GM12878 (cell line): Measurements from ENCODE around the gene THSD4. TPM values are rescaled to one million over a fixed set of nuclear protein-coding genes. Genes with fewer than 3 reads are reported as not detected.

Experiments used
- ATAC-seq: fragments of 200-7000 bp; cut with Tn5 transposase; 3 replicates; pipeline ENCODE4 v1.9.1; 2020; ENCODE audit warnings: mild to moderate bottlenecking, moderate library complexity
- BruUV-seq: library from RNA; stranded (reverse); fragments of 400-500 nt; replicated peaks from 2 replicates; lab custom pipeline; 2021; lab: Mats Ljungman, UMichigan
- CTCF ChIA-PET: fragments of 300-600 bp; sonication (Branson Sonifier 250); formaldehyde crosslinking; extraction: SDS; loops from one replicate; lab custom pipeline; 2021; ENCODE audit warnings: inconsistent platforms; lab: Yijun Ruan, JAX
- POLR2A ChIA-PET: fragments of 350-600 bp; formaldehyde crosslinking; extraction: SDS; loops from one replicate; lab custom pipeline; 2021; ENCODE audit warnings: inconsistent platforms; lab: Charles Lee
- RAD21 ChIA-PET: fragments of 300-600 bp; sonication (Branson Sonifier 250); formaldehyde crosslinking; loops from one replicate; lab custom pipeline; 2023; ENCODE audit warnings: antibody characterized with exemption; ENCODE audit not compliant: unreplicated experiment; lab: Charles Lee
- SMC1A ChIA-PET: fragments of 300-600 bp; sonication (Branson Sonifier 250); formaldehyde crosslinking; loops from one replicate; lab custom pipeline; 2023; ENCODE audit not compliant: unreplicated experiment, uncharacterized antibody; lab: Charles Lee
- DNase-seq: peaks from one replicate; pipeline ENCODE4 v3.0.0-alpha.2; 2011; ENCODE audit warnings: low read depth, low spot score
- FAIRE-seq: peaks from 3 replicates; lab custom pipeline; 2011; peaks lifted over from hg19 to GRCh38; lab: Jason Lieb, UNC
- H2AFZ ChIP-seq: 2 replicates; pipeline ENCODE4 v1.6.0; 2011; ENCODE audit warnings: low read depth, low read length, control low read depth; ENCODE audit not compliant: control insufficient read depth
- H3K27ac ChIP-seq: 2 replicates; pipeline ENCODE4 v1.5.1; 2011; ENCODE audit warnings: control low read depth; ENCODE audit not compliant: control insufficient read depth, insufficient read depth
- H3K27me3 ChIP-seq, 2 experiments: replicated peaks in 1 of 2; 2 replicates each; pipeline versions ENCODE4 v1.6.0 to v1.6.1; 2011; ENCODE audit warnings: low read length in 1 of 2; ENCODE audit not compliant: control insufficient read depth in 2 of 2, insufficient read depth in 2 of 2
- H3K36me3 ChIP-seq, 2 experiments: 2 replicates each; pipeline ENCODE4 v1.5.1; 2011; ENCODE audit warnings: low read length in 1 of 2; ENCODE audit not compliant: control insufficient read depth in 2 of 2, insufficient read depth in 2 of 2
- H3K4me1 ChIP-seq: 2 replicates; pipeline ENCODE4 v1.6.1; 2011; ENCODE audit warnings: mild to moderate bottlenecking, low read length, moderate library complexity, mixed read lengths; ENCODE audit not compliant: control insufficient read depth, insufficient read depth
- H3K4me2 ChIP-seq: 2 replicates; pipeline ENCODE4 v1.6.0; 2011; ENCODE audit warnings: control low read depth; ENCODE audit not compliant: control insufficient read depth, insufficient read depth
- H3K4me3 ChIP-seq: fragments of 200-600 bp; sonication (generic); 2 replicates; pipeline ENCODE4 v1.5.1; 2016
- H3K79me2 ChIP-seq: 2 replicates; pipeline ENCODE4 v1.6.0; 2011; ENCODE audit warnings: low read length; ENCODE audit not compliant: control insufficient read depth, insufficient read depth
- H3K9ac ChIP-seq: 2 replicates; pipeline ENCODE4 v1.8.0; 2011; ENCODE audit warnings: low read length, control low read depth, mixed read lengths; ENCODE audit not compliant: control insufficient read depth, insufficient read depth
- H3K9me3 ChIP-seq: replicated peaks from 3 replicates; pipeline ENCODE4 v1.5.1; 2011; ENCODE audit warnings: mild to moderate bottlenecking, low read length; ENCODE audit not compliant: control insufficient read depth, insufficient read depth
- H4K20me1 ChIP-seq: 2 replicates; pipeline ENCODE4 v1.6.0; 2011; ENCODE audit not compliant: control insufficient read depth, insufficient read depth
- ATF7 ChIP-seq: fragments of 450-650 bp; IDR thresholded peaks from 2 replicates; pipeline ENCODE4 v1.6.1; 2016; ENCODE audit warnings: low read depth, mild to moderate bottlenecking
- BMI1 ChIP-seq: fragments of 450-650 bp; IDR thresholded peaks from 2 replicates; pipeline ENCODE4 v1.6.1; 2016; ENCODE audit warnings: mild to moderate bottlenecking, moderate library complexity, borderline replicate concordance
- HDAC2 ChIP-seq: fragments of 200-600 bp; sonication (generic); IDR thresholded peaks from 2 replicates; pipeline ENCODE4 v1.6.1; 2017
- JUNB ChIP-seq: IDR thresholded peaks from 2 replicates; pipeline ENCODE4 v1.6.1; 2016; ENCODE audit warnings: antibody characterized with exemption, mild to moderate bottlenecking
- MYB ChIP-seq: fragments of 150-350 bp; IDR thresholded peaks from 2 replicates; pipeline ENCODE4 v1.6.1; 2014; ENCODE audit warnings: mild to moderate bottlenecking, low read depth, low read length, borderline replicate concordance
- NFYB ChIP-seq: IDR thresholded peaks from 2 replicates; pipeline ENCODE4 v1.6.1; 2011; ENCODE audit warnings: low read depth, mild to moderate bottlenecking, low read length, improper control_type of control experiment, moderate library complexity; ENCODE audit not compliant: insufficient read depth
- NR2F1 ChIP-seq: fragments of 450-650 bp; conservative IDR thresholded peaks from 2 replicates; pipeline ENCODE4 v1.6.1; 2017; ENCODE audit warnings: mild to moderate bottlenecking
- PML ChIP-seq: IDR thresholded peaks from 2 replicates; pipeline ENCODE4 v1.6.1; 2012; ENCODE audit warnings: low read length, inconsistent platforms
- RUNX3 ChIP-seq: IDR thresholded peaks from 2 replicates; pipeline ENCODE4 v1.6.1; 2012; ENCODE audit warnings: low read length, inconsistent platforms
- TARDBP ChIP-seq: IDR thresholded peaks from 2 replicates; pipeline ENCODE4 v1.6.1; 2016; ENCODE audit warnings: borderline replicate concordance
- ZNF24 ChIP-seq: fragments of 450-650 bp; IDR thresholded peaks from 2 replicates; pipeline ENCODE4 v1.6.1; 2017; ENCODE audit warnings: antibody characterized with exemption, mild to moderate bottlenecking
- ZNF622 ChIP-seq: fragments of 450-650 bp; IDR thresholded peaks from 2 replicates; pipeline ENCODE4 v1.6.1; 2017; ENCODE audit warnings: mild to moderate bottlenecking, inconsistent platforms
- ZZZ3 ChIP-seq: IDR thresholded peaks from 2 replicates; pipeline ENCODE4 v1.6.1; 2011; ENCODE audit warnings: low read depth; ENCODE audit not compliant: control insufficient read depth, insufficient read length
- WGBS: methylation state at CpG from one replicate; pipeline ENCODE4 v1.1.6; 2016; ENCODE audit warnings: low lambda C conversion rate; ENCODE audit not compliant: insufficient replicate concordance, insufficient coverage; ENCODE audit errors: missing lambda C conversion rate; 5-methylcytosine and 5-hydroxymethylcytosine counted together
- in situ Hi-C: fragments of 300-500 bp; cut with MboI; formaldehyde crosslinking; loops from 9 replicates; pipeline ENCODE4 v1.14.3; 2018; ENCODE audit warnings: mixed read lengths
- intact Hi-C: fragments of 100-400 bp; cut with micrococcal nuclease; formaldehyde crosslinking; loops from one replicate; pipeline ENCODE4 v1.14.2; 2022; ENCODE audit not compliant: unreplicated experiment
- polyA plus RNA-seq, 11 experiments: library from polyadenylated mRNA; depleted of rRNA in 4 of 11; unstranded in 6 of 11; stranded (reverse) in 5 of 11; fragments of >200 nt; fragmentation: Nextera tagmentation in 4 of 11; fragmentation: Illumina TruSeq in 1 of 11; extraction: Ambion mirVana in 4 of 11; extraction: Trizol in 1 of 11; gene quantifications; 1 replicate in 1 of 11; 2 replicates in 10 of 11; pipeline versions ENCODE4 v1.2.1 to v1.2.3, GENCODE V29; 2011 to 2016; ENCODE audit warnings: inconsistent platforms in 2 of 11, missing spikeins in 2 of 11, low read depth in 1 of 11
- total RNA-seq, 4 experiments: library from RNA; depleted of rRNA in 3 of 4; stranded (reverse); fragments of >200 nt in 3 of 4; fragmentation: Illumina TruSeq in 1 of 4; extraction: Trizol in 1 of 4; gene quantifications; 2 replicates each; pipeline versions ENCODE4 v1.2.1 to v1.2.3, GENCODE V29; 2013 to 2021
- TF ChIP-seq, protein P1 (sequence below): IDR thresholded peaks from 2 replicates; pipeline ENCODE4 v1.6.1; 2011; ENCODE audit warnings: borderline replicate concordance, low read depth, mild to moderate bottlenecking, moderate library complexity, mixed read lengths, low read length; ENCODE audit not compliant: insufficient read depth; ENCODE audit errors: extremely low read length
- TF ChIP-seq, protein P2 (sequence below): fragments of 450-650 bp; formaldehyde crosslinking; IDR thresholded peaks from 2 replicates; pipeline ENCODE4 v1.4.0; 2022; ENCODE audit warnings: mild to moderate bottlenecking, moderate library complexity
- TF ChIP-seq, protein P3 (sequence below): fragments of 450-650 bp; conservative IDR thresholded peaks from 2 replicates; pipeline ENCODE4 v1.6.1; 2017; ENCODE audit warnings: mild to moderate bottlenecking, moderate library complexity
- TF ChIP-seq, protein P4 (sequence below): IDR thresholded peaks from 2 replicates; pipeline ENCODE4 v1.6.1; 2012; ENCODE audit warnings: low read depth, low read length, improper control_type of control experiment

The THSD4 gene
- total and polyA plus RNA-seq, 10 of the 15 experiments (the other 5 are each of a cell fraction or from before 2014, with no cell fraction given) = 0.04 to 0.13 (median 0.05) TPM; not detected in 7

DNA sequence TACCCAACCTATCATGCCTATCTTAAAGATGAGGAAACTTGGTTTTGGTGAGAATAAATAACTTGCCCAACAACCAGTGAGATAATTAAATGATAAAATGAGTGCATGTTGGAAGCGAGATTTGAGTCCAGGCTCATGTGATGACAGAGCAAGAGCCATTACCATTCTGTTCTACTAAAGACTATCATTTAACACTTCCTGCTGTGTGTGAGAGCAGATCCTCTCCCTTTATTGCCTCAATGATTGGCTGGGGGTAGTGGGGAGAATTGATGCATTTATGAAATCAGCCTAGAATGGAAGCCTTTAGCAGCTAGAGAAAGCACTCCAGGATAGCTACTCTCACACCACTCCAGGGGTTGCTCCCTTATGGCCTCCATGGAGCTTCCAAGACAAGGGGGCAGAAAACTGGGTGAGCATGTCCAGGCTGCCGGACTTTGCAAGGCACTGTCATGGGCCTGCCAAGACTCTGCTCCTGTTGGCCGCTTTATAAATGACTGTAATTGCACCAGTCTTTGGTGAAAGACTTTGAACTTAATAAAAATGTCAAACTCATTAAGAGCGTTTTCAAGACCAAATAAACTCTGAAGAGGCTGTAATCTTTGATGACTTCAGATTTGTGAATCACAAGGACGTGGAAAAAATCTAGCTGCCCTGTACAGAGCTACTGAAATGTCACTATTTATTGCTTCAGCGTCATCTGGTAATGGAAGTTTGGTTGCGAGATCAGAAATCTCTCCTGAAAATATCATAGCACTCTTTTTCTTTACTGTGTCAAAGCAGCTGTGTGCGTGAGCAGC lies 486.0 kb downstream of the THSD4 start (continued):
- TF ChIP-seq, protein P1, sequence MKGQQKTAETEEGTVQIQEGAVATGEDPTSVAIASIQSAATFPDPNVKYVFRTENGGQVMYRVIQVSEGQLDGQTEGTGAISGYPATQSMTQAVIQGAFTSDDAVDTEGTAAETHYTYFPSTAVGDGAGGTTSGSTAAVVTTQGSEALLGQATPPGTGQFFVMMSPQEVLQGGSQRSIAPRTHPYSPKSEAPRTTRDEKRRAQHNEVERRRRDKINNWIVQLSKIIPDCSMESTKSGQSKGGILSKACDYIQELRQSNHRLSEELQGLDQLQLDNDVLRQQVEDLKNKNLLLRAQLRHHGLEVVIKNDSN = no peak
- TF ChIP-seq MYB (no peak), ZNF622 (no peak), HDAC2 (no peak), ZNF24 (no peak)

DNA sequence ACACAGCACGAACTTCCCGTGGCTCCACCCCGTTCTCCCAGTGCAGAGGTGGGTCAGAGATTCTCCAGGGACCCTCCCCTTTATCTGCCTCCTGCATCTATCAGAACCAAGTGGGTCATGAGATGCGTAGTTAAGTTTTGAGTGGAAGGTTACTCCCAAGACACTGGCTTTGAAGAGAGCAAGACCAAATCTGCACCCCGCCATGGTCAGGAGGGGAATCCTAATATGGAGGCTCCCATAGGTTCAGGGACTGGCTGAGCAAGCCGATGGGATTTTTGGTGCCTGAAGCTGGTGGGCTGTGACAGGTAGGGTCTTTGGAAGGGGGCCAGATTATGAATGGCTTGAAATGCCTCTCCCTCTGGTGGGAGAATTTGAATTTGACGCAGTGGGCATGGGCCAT lies 488.1 kb downstream of the THSD4 start:
- CTCF ChIA-PET = no interaction called here
- Histone ChIP-seq H3K9ac (no peak overlapping the region), H3K27ac (no peak overlapping the region), H2AFZ (no peak overlapping the region), H3K79me2 (no peaks in the 10 kb centered on the region), H3K36me3 (no peaks in the 10 kb centered on the region), H3K27me3 (no peaks in the 10 kb centered on the region; a peak in 2 of 4 replicates), H3K4me2 (no peak overlapping the region), H3K4me1 (no peaks in the 10 kb centered on the region), H4K20me1 (no peaks in the 10 kb centered on the region), H3K4me3 (no peak overlapping the region), H3K9me3 (no peaks in the 10 kb centered on the region)
- DNase-seq (no peak), ATAC-seq (no peak), FAIRE-seq (no peak)
- 11% methylated on average over 7 of the region's 7 CpGs for WGBS
- in situ Hi-C loops = no loop called here
- no peak for TF ChIP-seq MYB
- TF ChIP-seq RUNX3 = no peak
- TF ChIP-seq NFYB = no peak
- no peak for TF ChIP-seq PML
- no peak for TF ChIP-seq ATF7
- no peak for TF ChIP-seq BMI1
- TF ChIP-seq, protein P2, sequence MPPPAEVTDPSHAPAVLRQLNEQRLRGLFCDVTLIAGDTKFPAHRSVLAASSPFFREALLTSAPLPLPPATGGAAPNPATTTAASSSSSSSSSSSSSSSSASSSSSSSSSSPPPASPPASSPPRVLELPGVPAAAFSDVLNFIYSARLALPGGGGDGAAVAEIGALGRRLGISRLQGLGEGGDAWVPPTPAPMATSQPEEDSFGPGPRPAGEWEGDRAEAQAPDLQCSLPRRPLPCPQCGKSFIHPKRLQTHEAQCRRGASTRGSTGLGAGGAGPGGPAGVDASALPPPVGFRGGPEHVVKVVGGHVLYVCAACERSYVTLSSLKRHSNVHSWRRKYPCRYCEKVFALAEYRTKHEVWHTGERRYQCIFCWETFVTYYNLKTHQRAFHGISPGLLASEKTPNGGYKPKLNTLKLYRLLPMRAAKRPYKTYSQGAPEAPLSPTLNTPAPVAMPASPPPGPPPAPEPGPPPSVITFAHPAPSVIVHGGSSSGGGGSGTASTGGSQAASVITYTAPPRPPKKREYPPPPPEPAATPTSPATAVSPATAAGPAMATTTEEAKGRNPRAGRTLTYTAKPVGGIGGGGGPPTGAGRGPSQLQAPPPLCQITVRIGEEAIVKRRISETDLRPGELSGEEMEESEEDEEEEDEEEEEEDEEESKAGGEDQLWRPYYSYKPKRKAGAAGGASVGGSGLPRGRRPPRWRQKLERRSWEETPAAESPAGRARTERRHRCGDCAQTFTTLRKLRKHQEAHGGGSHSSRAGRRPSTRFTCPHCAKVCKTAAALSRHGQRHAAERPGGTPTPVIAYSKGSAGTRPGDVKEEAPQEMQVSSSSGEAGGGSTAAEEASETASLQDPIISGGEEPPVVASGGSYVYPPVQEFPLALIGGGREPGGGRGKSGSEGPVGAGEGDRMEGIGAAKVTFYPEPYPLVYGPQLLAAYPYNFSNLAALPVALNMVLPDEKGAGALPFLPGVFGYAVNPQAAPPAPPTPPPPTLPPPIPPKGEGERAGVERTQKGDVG (CRISPR knock-in tag) = no peak
- TF ChIP-seq, protein P3, sequence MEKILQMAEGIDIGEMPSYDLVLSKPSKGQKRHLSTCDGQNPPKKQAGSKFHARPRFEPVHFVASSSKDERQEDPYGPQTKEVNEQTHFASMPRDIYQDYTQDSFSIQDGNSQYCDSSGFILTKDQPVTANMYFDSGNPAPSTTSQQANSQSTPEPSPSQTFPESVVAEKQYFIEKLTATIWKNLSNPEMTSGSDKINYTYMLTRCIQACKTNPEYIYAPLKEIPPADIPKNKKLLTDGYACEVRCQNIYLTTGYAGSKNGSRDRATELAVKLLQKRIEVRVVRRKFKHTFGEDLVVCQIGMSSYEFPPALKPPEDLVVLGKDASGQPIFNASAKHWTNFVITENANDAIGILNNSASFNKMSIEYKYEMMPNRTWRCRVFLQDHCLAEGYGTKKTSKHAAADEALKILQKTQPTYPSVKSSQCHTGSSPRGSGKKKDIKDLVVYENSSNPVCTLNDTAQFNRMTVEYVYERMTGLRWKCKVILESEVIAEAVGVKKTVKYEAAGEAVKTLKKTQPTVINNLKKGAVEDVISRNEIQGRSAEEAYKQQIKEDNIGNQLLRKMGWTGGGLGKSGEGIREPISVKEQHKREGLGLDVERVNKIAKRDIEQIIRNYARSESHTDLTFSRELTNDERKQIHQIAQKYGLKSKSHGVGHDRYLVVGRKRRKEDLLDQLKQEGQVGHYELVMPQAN = no peak
- TF ChIP-seq, protein P4, sequence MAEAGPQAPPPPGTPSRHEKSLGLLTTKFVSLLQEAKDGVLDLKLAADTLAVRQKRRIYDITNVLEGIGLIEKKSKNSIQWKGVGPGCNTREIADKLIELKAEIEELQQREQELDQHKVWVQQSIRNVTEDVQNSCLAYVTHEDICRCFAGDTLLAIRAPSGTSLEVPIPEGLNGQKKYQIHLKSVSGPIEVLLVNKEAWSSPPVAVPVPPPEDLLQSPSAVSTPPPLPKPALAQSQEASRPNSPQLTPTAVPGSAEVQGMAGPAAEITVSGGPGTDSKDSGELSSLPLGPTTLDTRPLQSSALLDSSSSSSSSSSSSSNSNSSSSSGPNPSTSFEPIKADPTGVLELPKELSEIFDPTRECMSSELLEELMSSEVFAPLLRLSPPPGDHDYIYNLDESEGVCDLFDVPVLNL = no peak
- TF ChIP-seq TARDBP = no peak
- TF ChIP-seq JUNB = no peak
- no peak for TF ChIP-seq NR2F1
- no peak for TF ChIP-seq ZZZ3
- POLR2A ChIA-PET = no interaction called here
- intact Hi-C loops = no loop called here
- no TSS peak for BruUV-seq
- SMC1A ChIA-PET = no interaction called here
- RAD21 ChIA-PET = no interaction called here
